Measurements from ENCODE around the gene LEAP2. TPM values are rescaled to one million over a fixed set of nuclear protein-coding genes. Genes with fewer than 3 reads are reported as not detected.
A peak's percentile ranks its signal among the peaks of the same experiment; 100 is the strongest.

The LEAP2 gene
- total and polyA plus RNA-seq, 2 of the 8 experiments (the other 6 are each of a cell fraction or from before 2014, with no cell fraction given), result 1.8 to 2.9 TPM

DNA sequence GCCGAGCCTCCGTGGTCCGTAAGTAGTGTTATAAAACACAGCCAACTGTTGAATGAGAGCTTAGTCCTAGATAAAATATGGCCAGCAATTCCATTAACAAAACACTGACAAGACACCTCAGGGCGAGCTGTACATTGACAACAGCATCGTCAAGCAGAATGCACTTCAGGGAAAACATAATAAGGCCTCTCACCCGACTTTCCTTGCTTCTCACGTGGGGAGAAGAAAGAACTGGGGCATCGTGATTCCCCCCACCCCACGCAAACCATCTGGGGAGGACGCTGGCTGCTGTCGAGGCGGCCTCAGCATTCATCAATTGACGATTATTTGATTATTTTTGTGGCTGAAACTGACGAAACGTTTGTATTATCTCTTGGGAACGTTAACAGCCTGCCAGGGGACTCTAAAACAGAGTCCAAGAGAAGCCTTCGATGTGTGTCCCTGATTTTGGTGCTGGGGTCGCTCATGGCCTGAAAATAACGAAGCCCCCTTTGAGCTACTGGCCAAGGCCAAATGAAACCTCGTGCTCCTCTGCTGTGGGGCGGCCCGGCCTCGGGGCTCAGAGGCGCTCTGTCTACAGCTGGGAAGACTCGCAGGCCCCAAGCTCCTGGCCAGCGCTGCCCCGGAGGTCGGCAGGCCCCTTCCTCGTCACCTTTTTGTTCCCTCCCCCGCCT is 7.7 kb upstream of the LEAP2 start:
- H2AFZ ChIP-seq (ENCODE audit: low read length), result peak overlapping the region; percentile 37
- TF ChIP-seq, protein P1, sequence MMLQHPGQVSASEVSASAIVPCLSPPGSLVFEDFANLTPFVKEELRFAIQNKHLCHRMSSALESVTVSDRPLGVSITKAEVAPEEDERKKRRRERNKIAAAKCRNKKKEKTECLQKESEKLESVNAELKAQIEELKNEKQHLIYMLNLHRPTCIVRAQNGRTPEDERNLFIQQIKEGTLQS (IDR thresholded peaks at IDR 0.05; ENCODE audit: insufficient read depth, low read depth, low read length), result no peak

More for the DNA sequence above, 7.7 kb upstream of the LEAP2 start:
- ChIA-PET CTCF (ENCODE audit: partially characterized antibody) (interaction anchor here (0.9 to 32.2 kb wide), 7 partner anchors 11 to 59 kb away, joined by 3 to 465 read pairs (median 6); partner anchors contain the start of gene SHROOM1), POLR2A (ENCODE audit: partially characterized antibody) (interaction anchor here (0.6 to 4.3 kb wide), 18 partner anchors 9 to 572 kb away, joined by 3 to 32 read pairs (median 4); partner anchors contain the start of genes HSPA4, KIF3A, SHROOM1 and SLC22A4)
- Histone ChIP-seq H3K36me3 (ENCODE audit: control insufficient read depth in 2 of 4, insufficient read depth in 4 of 4, low read length in 3 of 4) (peaks cover 5 to 22% (median 14%) of the 10 kb centered on the region in 4 experiments; a peak in 5 of 8 replicates), H3K56ac (replicated peaks; ENCODE audit: insufficient read length, low read depth, low read length) (no peak overlapping the region), H3K79me2 (ENCODE audit: control insufficient read depth in 1 of 2, insufficient read depth in 2 of 2, low read length in 2 of 2) (peaks cover 3 to 13% of the 10 kb centered on the region in 2 experiments; a peak in 2 of 4 replicates), H3K4ac (replicated peaks; ENCODE audit: insufficient read length, low read depth, low read length) (no peak overlapping the region), H3K9ac (replicated peaks in 1 of 4; ENCODE audit: extremely low read depth in 1 of 4, low read depth in 3 of 4, low read length in 3 of 4) (peak overlapping the region in 3 of 4 experiments; percentile 22 to 69 (median 67); a peak in 5 of 7 replicates), H3K9me3 (ENCODE audit: insufficient read depth in 2 of 2, low read depth in 1 of 2, low read length in 1 of 2) (no peaks in the 10 kb centered on the region), H2BK12ac (ENCODE audit: low read depth, low read length) (0 out of 2 replicates have a peak overlapping the region, but pooled peaks have one; percentile 2), H2BK20ac (ENCODE audit: low read length) (no peak overlapping the region), H3K4me3 (ENCODE audit: extremely low read depth in 1 of 4, insufficient read depth in 2 of 4, low read depth in 3 of 4, low read length in 4 of 4) (peak overlapping the region; percentile 80 to 99 (median 88); a peak in 7 of 8 replicates), H4K5ac (ENCODE audit: insufficient read length, low read depth, low read length) (peak overlapping the region; percentile 23), H3K27ac (ENCODE audit: low read depth, low read length) (peak overlapping the region; percentile 60; the same call in 1 of the 2 replicates), H2AK5ac (ENCODE audit: low read depth, low read length) (0 out of 2 replicates have a peak overlapping the region, but pooled peaks have one; percentile 58), H3K23ac (ENCODE audit: insufficient read length) (no peak overlapping the region), H3K4me2 (ENCODE audit: insufficient read depth in 1 of 2, low read depth in 2 of 2, low read length in 2 of 2) (peak overlapping the region; percentile 81 to 85), H3K79me1 (ENCODE audit: low read depth, low read length) (peaks cover 3% of the 10 kb centered on the region; the same call in 1 of the 2 replicates), H3K14ac (ENCODE audit: insufficient read length) (no peak overlapping the region), H3K27me3 (replicated peaks in 1 of 4; ENCODE audit: control insufficient read depth in 3 of 4, extremely low read depth in 1 of 4, insufficient read depth in 3 of 4, low read length in 3 of 4) (no peaks in the 10 kb centered on the region), H4K8ac (ENCODE audit: extremely low read depth, insufficient read depth, low read length) (peak overlapping the region; percentile 90), H2BK120ac (replicated peaks; ENCODE audit: low read depth, low read length) (no peak overlapping the region), H2BK5ac (ENCODE audit: low read depth, low read length) (peak overlapping the region; percentile 66; the same call in 1 of the 2 replicates), H4K20me1 (replicated peaks in 1 of 2; ENCODE audit: control insufficient read depth in 1 of 2, insufficient read depth in 2 of 2, low read length in 2 of 2) (peaks cover 0 to 2% of the 10 kb centered on the region in 2 experiments), H4K91ac (replicated peaks; ENCODE audit: insufficient read length, low read length) (no peak overlapping the region), H3K23me2 (ENCODE audit: low read depth, low read length) (peaks cover 6% of the 10 kb centered on the region), H3K18ac (ENCODE audit: extremely low read depth, low read length) (no peak overlapping the region; the same call in 1 of the 2 replicates), H2BK15ac (ENCODE audit: low read length) (no peak overlapping the region), H3K4me1 (replicated peaks in 1 of 4; ENCODE audit: control insufficient read depth in 3 of 4, insufficient read depth in 4 of 4, low read length in 3 of 4) (peaks cover 4 to 7% (median 6%) of the 10 kb centered on the region in 4 experiments; a peak in 5 of 7 replicates)
- FAIRE-seq (no peak), DNase-seq (ENCODE audit: low read depth in 1 of 2, low spot score in 2 of 2) (no peak)
- 42% methylated on average over 30 of the region's 30 CpGs; no CpG with 5 or more reads in 1 of the 2 experiments for WGBS, 2 experiments (ENCODE audit: extremely low coverage in 1 of 2, insufficient coverage in 1 of 2, insufficient read length in 1 of 2, insufficient replicate concordance in 2 of 2, low coverage in 1 of 2, low lambda C conversion rate in 2 of 2, missing lambda C conversion rate in 1 of 2)

All from H1 (cell line).